ENCODE data around the gene TAF4.
"Not testable (repeated sequence)": the region's sequence is repeated elsewhere in the genome, so short reads cannot be mapped to it uniquely, and the experiment has no call there.

GRCh38 chr20:62055862-62056115, 9.9 kb downstream of the TAF4 start:
- not testable (repeated sequence) for TF ChIP-seq CTCF (tag by site-specific recombination; IDR thresholded peaks at IDR 0.05); ZNF776 (tag by site-specific recombination; IDR thresholded peaks at IDR 0.05; ENCODE audit: borderline replicate concordance); KLF10 (tag by site-specific recombination; IDR thresholded peaks at IDR 0.05)

All from HEK293 (cell line).